DOHH2 (cell line): ENCODE results near the gene NPEPL1.

Experiments used
- H3F3A ChIP-seq: fragments of 200-600 bp; sonication (generic), shearing (Covaris generic); 2 replicates; pipeline ENCODE4 v1.6.0; 2016; ENCODE audit warnings: antibody characterized with exemption, mild to moderate bottlenecking; ENCODE audit not compliant: control insufficient read depth, insufficient read depth
- H3K27ac ChIP-seq: fragments of 200-600 bp; sonication (generic); 2 replicates; pipeline ENCODE4 v1.5.1; 2014; ENCODE audit warnings: low read depth, mild to moderate bottlenecking, low read length, moderate library complexity
- H3K27me3 ChIP-seq: fragments of 200-600 bp; sonication (generic); 2 replicates; pipeline ENCODE4 v1.6.1; 2014; ENCODE audit warnings: mild to moderate bottlenecking, low read length, mixed read lengths; ENCODE audit not compliant: control insufficient read depth
- H3K36me3 ChIP-seq: fragments of 200-600 bp; sonication (generic); 2 replicates; pipeline ENCODE4 v1.6.1; 2014; ENCODE audit warnings: mild to moderate bottlenecking, low read length, moderate library complexity, mixed read lengths; ENCODE audit not compliant: control insufficient read depth
- H3K4me1 ChIP-seq: fragments of 200-600 bp; sonication (generic); 2 replicates; pipeline ENCODE4 v1.6.1; 2014; ENCODE audit warnings: mild to moderate bottlenecking, low read length, mixed read lengths; ENCODE audit not compliant: control insufficient read depth
- H3K4me2 ChIP-seq: fragments of 200-600 bp; sonication (generic); 2 replicates; pipeline ENCODE4 v1.6.0; 2014; ENCODE audit warnings: mild to moderate bottlenecking, low read length, moderate library complexity
- H3K4me3 ChIP-seq: fragments of 200-600 bp; sonication (generic); 2 replicates; pipeline ENCODE4 v1.5.1; 2014; ENCODE audit warnings: mild to moderate bottlenecking, low read length, mixed read lengths
- H3K79me2 ChIP-seq: fragments of 200-600 bp; sonication (generic); 2 replicates; pipeline ENCODE4 v1.6.1; 2014; ENCODE audit warnings: mild to moderate bottlenecking, low read length, mixed read lengths; ENCODE audit not compliant: control insufficient read depth
- H3K9me2 ChIP-seq: fragments of 200-600 bp; sonication (generic); replicated peaks from 2 replicates; pipeline ENCODE4 v1.6.1; 2014; ENCODE audit warnings: mild to moderate bottlenecking, low read length, mixed read lengths; ENCODE audit not compliant: control insufficient read depth
- H3K9me3 ChIP-seq: fragments of 200-600 bp; sonication (generic); 2 replicates; pipeline ENCODE4 v1.6.1; 2014; ENCODE audit warnings: antibody characterized with exemption, low read length, mixed read lengths; ENCODE audit not compliant: control insufficient read depth, insufficient read depth
- H4K20me1 ChIP-seq: fragments of 200-600 bp; sonication (generic); 2 replicates; pipeline ENCODE4 v1.6.0; 2014; ENCODE audit warnings: low read depth, mild to moderate bottlenecking, antibody characterized with exemption, low read length, moderate library complexity; ENCODE audit not compliant: control insufficient read depth, insufficient read depth
- CTCF ChIP-seq: fragments of 200-600 bp; sonication (generic); IDR thresholded peaks from one replicate; pipeline ENCODE4 v1.5.1; 2014; ENCODE audit warnings: antibody characterized with exemption, mild to moderate bottlenecking, low read depth, low read length; ENCODE audit not compliant: poor library complexity, severe bottlenecking
- EZH2phosphoT487 ChIP-seq: fragments of 200-600 bp; sonication (generic); IDR thresholded peaks from 2 replicates; pipeline ENCODE4 v1.6.1; 2017; ENCODE audit warnings: borderline replicate concordance, mild to moderate bottlenecking, antibody characterized with exemption, low read length, moderate library complexity, mixed read lengths

NPEPL1 gene

GRCh38 chr20:58741384-58741783, 48.8 kb downstream of the NPEPL1 start:
- Histone ChIP-seq H3K9me2 (no peaks in the 10 kb centered on the region), H3K4me1 (no peaks in the 10 kb centered on the region), H3K4me3 (no peak overlapping the region), H3K27me3 (0 out of 2 replicates have a peak, but pooled peaks cover 3% of the 10 kb centered on the region), H3K79me2 (no peaks in the 10 kb centered on the region), H4K20me1 (no peaks in the 10 kb centered on the region), H3K36me3 (no peaks in the 10 kb centered on the region), H3K4me2 (no peak overlapping the region), H3F3A (no peaks in the 10 kb centered on the region), H3K27ac (no peak overlapping the region), H3K9me3 (no peaks in the 10 kb centered on the region)
- TF ChIP-seq CTCF: no peak
- no peak for TF ChIP-seq EZH2phosphoT487

GRCh38 chr20:58742668-58743566, 50.3 kb downstream of the NPEPL1 start:
- Histone ChIP-seq H3K36me3 (no peaks in the 10 kb centered on the region), H3K79me2 (no peaks in the 10 kb centered on the region), H3K4me1 (no peaks in the 10 kb centered on the region), H3K27ac (no peak overlapping the region), H3F3A (no peaks in the 10 kb centered on the region), H3K9me2 (no peaks in the 10 kb centered on the region), H3K9me3 (no peaks in the 10 kb centered on the region), H3K4me2 (no peak overlapping the region), H3K4me3 (no peak overlapping the region), H3K27me3 (0 out of 2 replicates have a peak, but pooled peaks cover 3% of the 10 kb centered on the region), H4K20me1 (no peaks in the 10 kb centered on the region)
- TF ChIP-seq EZH2phosphoT487 (no peak), CTCF (no peak)

GRCh38 chr20:58743929-58744534, 51.4 kb downstream of the NPEPL1 start:
- no peak overlapping the region for H3K4me3 ChIP-seq
- H3K9me3 ChIP-seq: no peaks in the 10 kb centered on the region
- no peak overlapping the region for H3K4me2 ChIP-seq
- H4K20me1 ChIP-seq: no peaks in the 10 kb centered on the region
- no peaks in the 10 kb centered on the region for H3K4me1 ChIP-seq
- H3F3A ChIP-seq: no peaks in the 10 kb centered on the region
- no peak overlapping the region for H3K27ac ChIP-seq
- no peaks in the 10 kb centered on the region for H3K79me2 ChIP-seq
- H3K9me2 ChIP-seq: no peaks in the 10 kb centered on the region
- no peaks in the 10 kb centered on the region for H3K27me3 ChIP-seq
- TF ChIP-seq CTCF (no peak), EZH2phosphoT487 (no peak)
- no peaks in the 10 kb centered on the region for H3K36me3 ChIP-seq
